T-helper 9 cell (primary cell): ENCODE data around the gene NAXD.
"Not testable (repeated sequence)": the region's sequence is repeated elsewhere in the genome, so short reads cannot be mapped to it uniquely, and the experiment has no call there.

Experiments used
- DNase-seq: peaks from one replicate; pipeline ENCODE4 v3.0.0-alpha.2; 2020

The NAXD gene

GRCh38 chr13:110666255-110666533 lies 50.8 kb downstream of the NAXD start:
- no peak for DNase-seq

- no peak for DNase-seq
These were observed 53.7 kb downstream of the NAXD start for GRCh38 chr13:110669036-110669435.

- DNase-seq = not testable (repeated sequence)
These were observed 54.5 kb downstream of the NAXD start for GRCh38 chr13:110669814-110670213.

- DNase-seq = no peak
These were observed 61.5 kb downstream of the NAXD start for GRCh38 chr13:110676595-110677587.

GRCh38 chr13:110677731-110678545 lies 62.6 kb downstream of the NAXD start:
- no peak for DNase-seq

GRCh38 chr13:110680852-110681251 lies 65.5 kb downstream of the NAXD start:
- DNase-seq = no peak

- DNase-seq = no peak
These were observed 66.7 kb downstream of the NAXD start for GRCh38 chr13:110681868-110682550.

- no peak for DNase-seq
These were observed 67.4 kb downstream of the NAXD start for GRCh38 chr13:110682746-110683145.

- DNase-seq = no peak
These were observed 68.0 kb downstream of the NAXD start for GRCh38 chr13:110683203-110683883.

GRCh38 chr13:110683921-110684320 lies 68.6 kb downstream of the NAXD start:
- DNase-seq = no peak

GRCh38 chr13:110684388-110685056 lies 69.2 kb downstream of the NAXD start:
- DNase-seq = no peak

- no peak for DNase-seq
These were observed 70.1 kb downstream of the NAXD start for GRCh38 chr13:110685305-110686020.

- no peak for DNase-seq
These were observed 72.4 kb downstream of the NAXD start for GRCh38 chr13:110687736-110688135.

- DNase-seq = no peak
These were observed 73.7 kb downstream of the NAXD start for GRCh38 chr13:110689041-110689440.
